ENCODE data around the gene SLC25A34.

Gene SLC25A34

GRCh38 chr1:15736038-15736891 is at the start of gene SLC25A34:
SLC25A34 (plus strand) TSS chr1:15736258; CDS start chr1:15736486, 228 bp downstream.
- TF ChIP-seq CTCF (IDR thresholded peaks at IDR 0.05; ENCODE audit: low read depth, low read length, missing control alignments), result no peak
- DNase-seq (ENCODE audit: extremely low read depth, low read depth), result no peak
- no peak within 1 kb of the TSS for H3K4me3 ChIP-seq (replicated peaks; ENCODE audit: low read depth, low read length)

- DNase-seq (ENCODE audit: extremely low read depth, low read depth), result no peak
- no peak overlapping the region for H3K4me3 ChIP-seq (replicated peaks; ENCODE audit: low read depth, low read length)
- no peak for TF ChIP-seq CTCF (IDR thresholded peaks at IDR 0.05; ENCODE audit: low read depth, low read length, missing control alignments)
Measured at GRCh38 chr1:15687446-15687845, 48.6 kb upstream of the SLC25A34 start.

GRCh38 chr1:15690317-15690716 is 45.7 kb upstream of the SLC25A34 start:
- no peak for DNase-seq (ENCODE audit: extremely low read depth, low read depth)
- H3K4me3 ChIP-seq (replicated peaks; ENCODE audit: low read depth, low read length), result no peak overlapping the region
- no peak for TF ChIP-seq CTCF (IDR thresholded peaks at IDR 0.05; ENCODE audit: low read depth, low read length, missing control alignments)

- no peak for DNase-seq (ENCODE audit: extremely low read depth, low read depth)
- H3K4me3 ChIP-seq (replicated peaks; ENCODE audit: low read depth, low read length), result no peak overlapping the region
- no peak for TF ChIP-seq CTCF (IDR thresholded peaks at IDR 0.05; ENCODE audit: low read depth, low read length, missing control alignments)
Measured at GRCh38 chr1:15691434-15692032, 44.5 kb upstream of the SLC25A34 start.

GRCh38 chr1:15692121-15692682 is 43.9 kb upstream of the SLC25A34 start:
- H3K4me3 ChIP-seq (replicated peaks; ENCODE audit: low read depth, low read length), result no peak overlapping the region
- no peak for DNase-seq (ENCODE audit: extremely low read depth, low read depth)
- TF ChIP-seq CTCF (IDR thresholded peaks at IDR 0.05; ENCODE audit: low read depth, low read length, missing control alignments), result no peak

GRCh38 chr1:15693371-15693770 is 42.7 kb upstream of the SLC25A34 start:
- no peak for TF ChIP-seq CTCF (IDR thresholded peaks at IDR 0.05; ENCODE audit: low read depth, low read length, missing control alignments)
- H3K4me3 ChIP-seq (replicated peaks; ENCODE audit: low read depth, low read length), result no peak overlapping the region
- DNase-seq (ENCODE audit: extremely low read depth, low read depth), result no peak

All from HFF-Myc (cell line).